ACC112 (cell line): ENCODE results near the gene THEM4.

Source experiments
- H2AFZ ChIP-seq: fragments of 200-600 bp; sonication (generic); one replicate; pipeline ENCODE4 v1.6.0; 2017; ENCODE audit warnings: antibody characterized with exemption, low read length; ENCODE audit not compliant: unreplicated experiment
- H3K27ac ChIP-seq: fragments of 200-600 bp; sonication (generic); 2 replicates; pipeline ENCODE4 v1.5.1; 2014; ENCODE audit warnings: low read depth, mild to moderate bottlenecking, antibody characterized with exemption, low read length, moderate library complexity
- H3K27me3 ChIP-seq: fragments of 200-600 bp; sonication (generic); 2 replicates; pipeline ENCODE4 v1.6.1; 2014; ENCODE audit warnings: mild to moderate bottlenecking, antibody characterized with exemption, low read length, moderate library complexity, mixed read lengths; ENCODE audit not compliant: insufficient read depth
- H3K36me3 ChIP-seq: fragments of 200-600 bp; sonication (generic); 2 replicates; pipeline ENCODE4 v1.6.1; 2016; ENCODE audit warnings: mild to moderate bottlenecking, antibody characterized with exemption, low read length, moderate library complexity, mixed read lengths; ENCODE audit not compliant: insufficient read depth
- H3K4me1 ChIP-seq: fragments of 200-600 bp; sonication (generic); one replicate; pipeline ENCODE4 v1.6.1; 2016; ENCODE audit warnings: low read length, mixed read lengths; ENCODE audit not compliant: insufficient read depth, unreplicated experiment, control insufficient read depth
- H3K4me3 ChIP-seq: fragments of 200-600 bp; sonication (generic); 2 replicates; pipeline ENCODE4 v1.5.1; 2014; ENCODE audit warnings: mild to moderate bottlenecking, low read depth, low read length
- H3K79me2 ChIP-seq: fragments of 200-600 bp; sonication (generic); one replicate; pipeline ENCODE4 v1.6.0; 2016; ENCODE audit warnings: low read length; ENCODE audit not compliant: control insufficient read depth, unreplicated experiment, insufficient read depth

THEM4 gene

DNA sequence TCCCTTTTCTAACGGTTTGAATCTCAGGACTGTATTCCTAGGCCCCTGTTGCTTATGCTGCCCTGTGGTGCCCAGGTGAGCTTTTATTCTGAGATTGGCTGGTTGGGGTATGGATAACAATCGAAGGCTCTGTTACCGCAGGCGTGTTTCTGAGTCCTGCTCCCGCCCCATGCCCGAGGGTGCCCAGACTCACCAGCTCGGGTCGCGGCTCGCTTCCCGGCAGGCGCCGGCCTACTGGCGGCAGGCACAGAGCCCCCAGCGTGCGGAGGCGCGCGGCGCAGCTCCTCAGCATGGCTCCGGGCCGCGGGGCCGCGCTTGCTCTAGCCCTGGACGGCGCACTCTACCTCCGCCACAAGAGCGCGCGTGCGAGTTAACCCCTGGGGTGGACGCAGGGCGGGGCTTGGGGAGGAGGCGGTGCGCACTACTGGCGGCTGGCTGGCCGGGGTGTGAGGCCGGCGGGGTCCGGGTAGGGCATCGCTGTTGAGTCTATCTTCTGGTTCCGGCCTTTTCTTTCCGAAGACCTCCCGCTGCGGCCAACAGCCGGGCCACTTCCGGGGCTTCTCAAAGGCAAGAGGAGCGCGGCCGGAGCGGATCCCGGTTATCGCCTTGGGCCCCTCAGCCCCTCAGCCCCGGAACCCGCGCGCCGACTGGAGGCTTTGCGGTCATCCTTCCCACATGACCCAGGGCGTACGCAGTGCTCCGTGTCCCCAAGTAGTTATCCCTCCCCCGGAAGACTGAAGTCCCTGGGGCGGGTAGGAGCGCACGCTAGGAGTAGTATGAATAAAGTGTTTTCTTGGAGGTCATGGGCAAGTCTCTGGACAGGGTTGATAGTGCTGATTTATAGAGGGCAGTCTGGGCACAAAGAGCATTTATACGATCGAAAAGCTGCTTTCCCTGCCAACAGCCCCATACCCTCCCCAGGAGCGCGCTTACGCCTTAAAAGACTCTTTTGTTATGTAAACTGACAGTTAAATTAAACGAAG is at the start of gene THEM4:
THEM4 (minus strand) TSS at position 345 of the 983 bp plus-strand sequence; CDS start at position 292, 53 bp downstream.
- Histone ChIP-seq H3K36me3 (peaks cover 9% of the 10 kb centered on the region; the same call in 1 of the 2 replicates), H2AFZ (peak within 1 kb of the TSS; percentile 81), H3K4me3 (peak within 1 kb of the TSS; percentile 84), H3K4me1 (peaks cover 16% of the 10 kb centered on the region), H3K79me2 (peaks cover 13% of the 10 kb centered on the region), H3K27ac (peak within 1 kb of the TSS; percentile 87), H3K27me3 (no peaks in the 10 kb centered on the region)

GRCh38 chr1:151958959-151959358 is 49.6 kb upstream of the THEM4 start:
- H3K4me3 ChIP-seq, result no peak overlapping the region
- H3K27me3 ChIP-seq, result no peaks in the 10 kb centered on the region
- H2AFZ ChIP-seq, result no peak overlapping the region
- no peak overlapping the region for H3K27ac ChIP-seq
- H3K79me2 ChIP-seq, result no peaks in the 10 kb centered on the region
- H3K36me3 ChIP-seq, result no peaks in the 10 kb centered on the region
- peaks cover 9% of the 10 kb centered on the region for H3K4me1 ChIP-seq

DNA sequence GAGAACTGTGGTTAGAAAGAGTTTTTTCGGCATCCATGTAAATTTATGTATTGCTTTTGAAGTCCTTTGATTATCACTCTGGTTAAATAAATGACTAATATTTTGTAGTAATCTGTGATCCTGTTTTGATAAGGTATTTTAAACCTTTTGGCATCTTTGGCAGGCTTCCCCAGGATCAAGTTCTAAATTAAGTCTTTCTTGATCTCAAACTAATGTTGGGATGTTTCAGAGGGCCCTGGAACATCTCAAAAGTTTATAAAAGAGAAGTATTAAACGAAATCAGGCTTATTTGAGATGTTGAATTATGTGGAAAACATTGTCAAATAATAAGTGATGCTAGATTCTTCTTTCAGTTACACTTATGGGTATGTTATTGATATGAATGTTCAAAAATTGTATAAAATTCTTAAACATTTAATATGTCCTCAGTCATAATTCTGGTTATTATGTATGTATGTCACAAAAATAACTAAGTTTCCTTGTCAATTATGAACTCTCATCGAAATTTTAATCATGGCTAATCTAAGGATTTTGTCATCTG is 47.7 kb upstream of the THEM4 start:
- Histone ChIP-seq H3K4me1 (peaks cover 9% of the 10 kb centered on the region), H2AFZ (peak overlapping the region; percentile 0), H3K27me3 (no peaks in the 10 kb centered on the region), H3K4me3 (no peak overlapping the region), H3K79me2 (no peaks in the 10 kb centered on the region), H3K36me3 (no peaks in the 10 kb centered on the region), H3K27ac (no peak overlapping the region)

DNA sequence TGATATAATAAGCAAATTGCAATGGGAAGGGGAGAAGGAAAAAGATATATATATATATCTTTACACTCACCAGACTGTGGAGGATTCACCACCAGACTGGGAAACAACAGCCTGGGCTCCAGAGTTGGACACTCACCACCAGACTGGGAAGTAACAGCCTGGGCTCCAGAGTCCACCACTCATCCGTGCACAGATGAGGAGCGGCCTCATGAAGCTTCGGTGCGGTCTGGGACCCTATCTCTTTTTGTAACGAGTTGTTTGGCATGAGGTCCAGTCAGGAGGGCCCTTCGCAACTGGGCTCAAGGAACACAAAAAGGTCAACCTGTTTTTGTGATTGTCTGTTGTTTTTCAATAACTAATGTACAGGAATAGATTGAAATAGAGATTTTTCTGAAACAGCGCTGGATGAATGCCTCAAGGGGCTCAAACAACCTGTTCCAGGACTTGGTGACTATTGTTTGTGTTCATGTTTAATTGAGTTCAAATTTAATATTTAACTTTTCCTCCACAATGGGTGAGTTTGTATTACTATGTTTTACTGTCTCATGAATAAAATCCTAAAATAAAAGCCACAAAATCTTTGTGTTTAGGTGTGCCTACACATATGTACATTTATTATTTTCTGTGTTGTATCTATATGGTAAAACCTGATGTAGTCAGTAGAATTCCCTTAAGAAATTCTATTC is 44.2 kb upstream of the THEM4 start:
- H3K27me3 ChIP-seq, result no peaks in the 10 kb centered on the region
- H3K79me2 ChIP-seq, result no peaks in the 10 kb centered on the region
- H2AFZ ChIP-seq, result no peak overlapping the region
- no peak overlapping the region for H3K4me3 ChIP-seq
- no peak overlapping the region for H3K27ac ChIP-seq
- no peaks in the 10 kb centered on the region for H3K4me1 ChIP-seq
- no peaks in the 10 kb centered on the region for H3K36me3 ChIP-seq

- Histone ChIP-seq H3K27me3 (no peaks in the 10 kb centered on the region), H3K79me2 (no peaks in the 10 kb centered on the region), H3K36me3 (no peaks in the 10 kb centered on the region), H3K4me3 (no peak overlapping the region), H3K4me1 (no peaks in the 10 kb centered on the region), H2AFZ (no peak overlapping the region), H3K27ac (no peak overlapping the region)
Observed at GRCh38 chr1:151952811-151953210, 43.5 kb upstream of the THEM4 start.

DNA sequence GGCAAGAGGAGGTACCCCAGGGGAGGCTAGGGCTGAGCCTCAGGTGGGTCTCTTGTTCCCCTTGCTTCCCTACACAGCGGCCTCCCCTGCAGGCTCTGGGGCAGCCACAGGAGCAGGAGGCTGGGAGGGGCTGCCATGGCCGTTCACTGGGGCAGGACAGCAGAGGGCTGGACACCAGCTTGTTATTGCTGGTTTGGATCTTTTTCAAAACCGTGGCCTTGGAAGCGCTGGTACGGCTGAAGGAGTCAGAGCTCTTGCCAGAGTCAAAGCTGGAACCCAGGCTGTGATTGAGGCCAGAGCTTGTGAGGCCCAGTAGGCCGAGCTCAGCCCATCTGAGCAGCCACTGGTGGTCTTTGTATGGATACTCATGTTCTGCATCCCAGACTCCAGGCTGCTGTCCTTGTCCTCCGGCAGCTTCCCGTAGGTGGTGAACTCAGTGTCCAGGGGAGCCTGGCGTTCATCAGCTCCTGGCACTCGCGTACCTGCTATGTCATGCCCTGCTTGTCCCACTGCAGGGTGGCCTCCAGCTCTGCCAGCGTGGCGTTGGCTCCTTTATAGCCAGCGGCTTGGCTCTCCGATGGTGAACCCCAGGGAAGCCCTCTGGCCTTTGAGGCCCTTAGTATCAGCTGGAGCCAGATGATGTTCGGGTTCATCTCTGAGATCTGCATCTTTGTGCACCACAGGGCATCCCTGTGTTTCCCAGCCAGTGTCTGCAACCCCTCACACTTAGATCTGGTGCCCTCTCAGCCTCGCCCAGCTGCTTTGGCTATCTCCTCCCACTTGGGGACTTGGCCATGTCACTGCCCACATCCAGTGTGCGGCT is 40.3 kb upstream of the THEM4 start:
- Histone ChIP-seq H2AFZ (no peak overlapping the region), H3K4me1 (peaks cover 26% of the 10 kb centered on the region), H3K79me2 (no peaks in the 10 kb centered on the region), H3K4me3 (no peak overlapping the region), H3K36me3 (no peaks in the 10 kb centered on the region), H3K27me3 (no peaks in the 10 kb centered on the region), H3K27ac (no peak overlapping the region)

DNA sequence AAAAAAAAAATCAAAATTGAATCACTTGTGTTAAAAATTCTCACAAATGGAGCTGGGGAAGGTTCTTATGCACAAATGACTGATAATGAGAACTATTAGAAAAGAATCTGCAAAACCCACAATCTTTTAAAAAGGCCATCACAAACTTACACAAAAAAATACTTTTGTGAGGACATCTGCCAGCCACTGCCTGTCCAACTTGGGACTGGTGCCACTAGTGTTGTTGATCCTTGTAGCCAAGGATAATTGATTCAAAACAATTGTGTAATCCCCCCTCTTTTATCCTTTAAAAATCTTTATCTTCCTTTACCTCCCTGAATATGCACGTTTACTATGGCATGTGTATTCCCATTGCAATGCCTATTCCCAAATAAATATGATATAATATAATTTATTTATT is 39.2 kb upstream of the THEM4 start:
- Histone ChIP-seq H3K4me3 (no peak overlapping the region), H3K27me3 (no peaks in the 10 kb centered on the region), H2AFZ (no peak overlapping the region), H3K4me1 (peaks cover 30% of the 10 kb centered on the region), H3K79me2 (no peaks in the 10 kb centered on the region), H3K27ac (no peak overlapping the region), H3K36me3 (no peaks in the 10 kb centered on the region)

DNA sequence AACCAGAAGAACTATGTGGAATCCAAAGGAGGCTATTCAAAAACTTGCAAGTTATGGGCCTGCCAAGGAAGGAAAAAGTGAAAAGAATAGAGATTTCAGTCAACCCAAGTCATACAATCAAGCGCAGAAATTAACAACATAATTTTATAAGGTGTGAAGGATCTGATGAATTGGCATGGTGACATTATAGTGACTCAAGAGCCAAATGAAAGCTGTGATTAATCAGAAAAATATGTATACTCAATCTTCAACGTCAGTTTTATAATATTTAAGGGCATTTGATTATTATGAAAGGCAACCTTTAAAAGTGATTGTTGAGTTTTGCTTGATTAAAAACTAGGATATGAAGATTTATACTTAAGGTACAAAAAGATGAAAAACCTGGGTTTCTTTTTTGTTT is 37.8 kb upstream of the THEM4 start:
- H3K27ac ChIP-seq, result peak overlapping the region; percentile 93
- no peak overlapping the region for H3K4me3 ChIP-seq
- peak overlapping the region; percentile 14 for H2AFZ ChIP-seq
- no peaks in the 10 kb centered on the region for H3K27me3 ChIP-seq
- no peaks in the 10 kb centered on the region for H3K79me2 ChIP-seq
- peaks cover 30% of the 10 kb centered on the region for H3K4me1 ChIP-seq
- no peaks in the 10 kb centered on the region for H3K36me3 ChIP-seq

DNA sequence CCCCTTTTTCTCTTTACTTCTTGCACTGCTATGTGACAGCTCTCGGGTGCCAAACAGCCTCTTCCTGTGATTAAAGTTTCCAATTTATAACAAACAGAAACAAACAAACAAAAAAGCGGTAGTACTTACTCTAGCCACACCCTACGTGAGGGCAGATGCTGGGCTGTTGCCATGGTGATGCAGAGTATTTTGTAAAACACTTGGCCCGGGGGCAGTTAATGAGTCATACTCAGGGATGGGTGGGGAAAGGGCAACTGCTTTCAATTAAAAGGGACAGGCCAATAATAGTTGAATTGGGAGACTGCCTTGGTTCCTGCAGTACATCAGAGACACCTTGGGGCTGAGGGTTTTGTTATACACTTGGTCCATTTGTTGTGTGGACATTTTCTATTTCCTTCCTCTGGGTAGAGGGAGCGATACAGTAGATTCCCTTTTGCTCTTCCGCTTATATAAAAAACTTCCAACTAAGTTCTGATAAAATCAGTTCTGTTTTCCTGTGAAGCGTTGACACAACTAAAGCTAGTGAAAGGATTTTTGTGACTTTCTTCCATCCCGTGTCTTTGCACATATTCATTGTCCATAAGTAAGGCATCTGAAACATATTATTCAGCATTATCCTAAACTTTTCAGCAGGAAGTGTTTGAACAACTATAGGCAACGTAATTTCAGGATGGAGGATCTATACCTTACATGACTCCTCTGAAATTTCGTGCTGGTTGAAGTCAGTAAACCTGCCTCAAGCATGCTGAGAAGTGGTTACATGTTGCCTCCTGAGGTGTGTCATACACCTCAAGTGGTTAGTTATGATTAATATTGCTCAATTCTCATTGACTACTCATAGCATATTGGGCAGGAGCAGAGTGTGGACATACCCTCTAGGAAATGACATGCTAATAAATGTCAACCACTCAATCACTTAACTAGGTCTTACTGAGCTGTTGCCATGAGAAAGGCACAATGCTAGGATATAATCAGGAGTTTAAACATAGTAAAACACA is 36.7 kb upstream of the THEM4 start:
- peak overlapping the region; percentile 93 for H3K27ac ChIP-seq
- no peaks in the 10 kb centered on the region for H3K27me3 ChIP-seq
- H3K36me3 ChIP-seq, result no peaks in the 10 kb centered on the region
- no peaks in the 10 kb centered on the region for H3K79me2 ChIP-seq
- no peak overlapping the region for H2AFZ ChIP-seq
- H3K4me1 ChIP-seq, result peaks cover 38% of the 10 kb centered on the region
- peak overlapping the region; percentile 46 for H3K4me3 ChIP-seq
